CD14-positive monocyte (primary cell): Measurements from ENCODE around the gene ASMTL. TPM values are rescaled to one million over a fixed set of nuclear protein-coding genes. Genes with fewer than 3 reads are reported as not detected.
A peak's percentile ranks its signal among the peaks of the same experiment; 100 is the strongest.

ENCODE experiments used
- DNase-seq, 3 donors: peaks; one replicate each; pipeline ENCODE4 v3.0.0-alpha.2; 2011 to 2022
- H2AFZ ChIP-seq: 2 replicates; pipeline ENCODE4 v1.6.0; 2012; ENCODE audit warnings: mild to moderate bottlenecking, low read depth, low read length, inconsistent platforms; ENCODE audit not compliant: insufficient read depth, poor library complexity, severe bottlenecking
- H3K27ac ChIP-seq, 2 donors: 1 replicate in 1 of 2; 2 replicates in 1 of 2; pipeline ENCODE4 v1.5.1; 2012 to 2013; ENCODE audit warnings: low read length in 2 of 2, control low read depth in 1 of 2, inconsistent platforms in 1 of 2, low read depth in 1 of 2, mild to moderate bottlenecking in 1 of 2
- H3K27me3 ChIP-seq, 2 donors: one replicate each; pipeline versions ENCODE4 v1.6.0 to v1.6.1; 2011 to 2013; ENCODE audit warnings: low read length in 2 of 2; ENCODE audit not compliant: control insufficient read depth in 2 of 2, insufficient read depth in 2 of 2
- H3K36me3 ChIP-seq, 2 donors: replicated peaks in 1 of 2; 1 replicate in 1 of 2; 2 replicates in 1 of 2; pipeline versions ENCODE4 v1.5.1 to v1.6.1; 2012 to 2013; ENCODE audit warnings: low read length in 2 of 2, control low read depth in 1 of 2, inconsistent platforms in 1 of 2, mild to moderate bottlenecking in 1 of 2; ENCODE audit not compliant: insufficient read depth in 2 of 2, control insufficient read depth in 1 of 2
- H3K4me1 ChIP-seq, 2 donors: 1 replicate in 1 of 2; 2 replicates in 1 of 2; pipeline versions ENCODE4 v1.5.1 to v1.6.1; 2012 to 2013; ENCODE audit warnings: low read length in 2 of 2, control low read depth in 1 of 2, inconsistent platforms in 1 of 2, mild to moderate bottlenecking in 1 of 2, moderate library complexity in 1 of 2; ENCODE audit not compliant: insufficient read depth in 2 of 2, control insufficient read depth in 1 of 2
- H3K4me2 ChIP-seq: replicated peaks from 2 replicates; pipeline ENCODE3; 2012; ENCODE audit warnings: low read length, moderate library complexity, mild to moderate bottlenecking; ENCODE audit not compliant: poor library complexity, severe bottlenecking; ENCODE audit errors: extremely low read depth
- H3K4me3 ChIP-seq, 3 experiments: fragments of 200-600 bp in 1 of 3; sonication (generic) in 1 of 3; replicated peaks in 1 of 3; 1 replicate in 2 of 3; 2 replicates in 1 of 3; pipeline ENCODE4 v1.5.1; 2011 to 2013; ENCODE audit warnings: low read length in 3 of 3, mild to moderate bottlenecking in 3 of 3, control low read depth in 2 of 3, low read depth in 2 of 3, inconsistent platforms in 1 of 3, moderate library complexity in 1 of 3
- H3K79me2 ChIP-seq: 2 replicates; pipeline ENCODE4 v1.6.0; 2012; ENCODE audit warnings: mild to moderate bottlenecking, control low read depth, inconsistent platforms, low read length, moderate library complexity; ENCODE audit not compliant: insufficient read depth
- H3K9ac ChIP-seq: 2 replicates; pipeline ENCODE4 v1.6.0; 2017; ENCODE audit warnings: low read length, mild to moderate bottlenecking; ENCODE audit not compliant: insufficient read depth, poor library complexity, severe bottlenecking
- H3K9me3 ChIP-seq, 2 donors: replicated peaks in 1 of 2; 1 replicate in 1 of 2; 2 replicates in 1 of 2; pipeline versions ENCODE4 v1.5.1 to v1.6.1; 2012 to 2013; ENCODE audit warnings: low read length in 2 of 2, control low read depth in 1 of 2; ENCODE audit not compliant: control insufficient read depth in 1 of 2, insufficient read depth in 1 of 2
- H4K20me1 ChIP-seq: 2 replicates; pipeline ENCODE4 v1.6.0; 2012; ENCODE audit warnings: mild to moderate bottlenecking, low read length, control low read depth, moderate library complexity; ENCODE audit not compliant: insufficient read depth
- H3K27ac Mint-ChIP-seq, 7 donors: one replicate each; pipeline ENCODE4 v1.8.0; 2020; ENCODE audit warnings: mild to moderate bottlenecking in 7 of 7, mixed read lengths in 7 of 7, moderate library complexity in 6 of 7, inconsistent platforms in 2 of 7
- H3K27me3 Mint-ChIP-seq, 3 donors: one replicate each; pipeline ENCODE4 v1.8.0; 2021 to 2022; ENCODE audit warnings: low read depth in 3 of 3, mild to moderate bottlenecking in 3 of 3, mixed read lengths in 3 of 3, moderate library complexity in 3 of 3, inconsistent platforms in 1 of 3
- H3K36me3 Mint-ChIP-seq, 2 donors: one replicate each; pipeline ENCODE4 v1.8.0; 2020; ENCODE audit warnings: mixed read lengths in 2 of 2, inconsistent platforms in 1 of 2, mild to moderate bottlenecking in 1 of 2
- H3K4me1 Mint-ChIP-seq: one replicate; pipeline ENCODE4 v1.8.0; 2020; ENCODE audit warnings: mild to moderate bottlenecking, mixed read lengths
- H3K4me3 Mint-ChIP-seq, 2 donors: one replicate each; pipeline ENCODE4 v1.8.0; 2020; ENCODE audit warnings: mild to moderate bottlenecking in 2 of 2, mixed read lengths in 2 of 2, moderate library complexity in 1 of 2
- H3K9me3 Mint-ChIP-seq, 7 donors: one replicate each; pipeline ENCODE4 v1.8.0; 2020 to 2022; ENCODE audit warnings: mixed read lengths in 7 of 7, mild to moderate bottlenecking in 6 of 7, moderate library complexity in 6 of 7, inconsistent platforms in 2 of 7
- CTCF ChIP-seq: fragments of 200-600 bp; IDR thresholded peaks from one replicate; pipeline ENCODE4 v1.8.0; 2022; ENCODE audit warnings: antibody characterized with exemption, mild to moderate bottlenecking
- WGBS: methylation state at CpG from one replicate; pipeline ENCODE4 v1.1.5; 2013; ENCODE audit warnings: missing lambda C conversion rate; ENCODE audit not compliant: insufficient coverage; 5-methylcytosine and 5-hydroxymethylcytosine counted together
- intact Hi-C, 2 donors: fragments of 100-400 bp; cut with micrococcal nuclease; formaldehyde crosslinking; loops; one replicate each; pipeline versions ENCODE4 v1.15.0 to v1.15.1; 2023
- polyA plus RNA-seq, 3 donors: library from polyadenylated mRNA; depleted of rRNA in 1 of 3; unstranded in 2 of 3; stranded (reverse) in 1 of 3; fragments of 300-500 nt in 2 of 3; fragments of >200 nt in 1 of 3; fragmentation: Illumina TruSeq in 2 of 3; gene quantifications; 1 replicate in 2 of 3; 2 replicates in 1 of 3; pipeline ENCODE4 v1.2.3, GENCODE V29; 2012 to 2021

The ASMTL gene
- polyA plus RNA-seq, 3 donors: 19.0 to 31.5 (median 31.0) TPM

- H3K4me3 Mint-ChIP-seq: no peak overlapping the region
- peaks cover 0 to 2% (median 1%) of the 10 kb centered on the region in 3 donors for H3K27me3 Mint-ChIP-seq
- H3K4me1 Mint-ChIP-seq: peaks cover 40% of the 10 kb centered on the region
- WGBS: 100% methylated on average over 2 of the region's 2 CpGs
- peaks cover 2 to 10% of the 10 kb centered on the region in 2 donors for H3K36me3 ChIP-seq
- TF ChIP-seq CTCF: no peak
- peaks cover 18 to 27% of the 10 kb centered on the region in 2 donors for H3K4me1 ChIP-seq
- H3K9ac ChIP-seq: no peak overlapping the region
- H3K27me3 ChIP-seq: no peaks in the 10 kb centered on the region
- H3K27ac ChIP-seq: no peak overlapping the region
- no peak overlapping the region for H2AFZ ChIP-seq
- no peak overlapping the region for H3K4me2 ChIP-seq
- peaks cover 40 to 50% of the 10 kb centered on the region in 2 donors for H3K36me3 Mint-ChIP-seq
- peaks cover 49% of the 10 kb centered on the region for H4K20me1 ChIP-seq
- no peak overlapping the region for H3K4me3 ChIP-seq
- intact Hi-C loops: no loop called here
- DNase-seq: no peak
- H3K79me2 ChIP-seq: peaks cover 85% of the 10 kb centered on the region
- H3K9me3 Mint-ChIP-seq: peaks cover 0 to 27% (median 0%) of the 10 kb centered on the region in 7 donors
- no peak overlapping the region for H3K27ac Mint-ChIP-seq
- H3K9me3 ChIP-seq: no peaks in the 10 kb centered on the region
Observed at GRCh38 chrX:1472975-1473374, 20.3 kb upstream of the ASMTL start.

GRCh38 chrX:1468250-1468772 is 15.6 kb upstream of the ASMTL start:
- TF ChIP-seq CTCF: no peak
- Mint-ChIP-seq H3K4me3 (peak overlapping the region in 1 of 2 donors; percentile 34), H3K9me3 (peaks cover 0 to 15% (median 0%) of the 10 kb centered on the region in 7 donors), H3K27me3 (peaks cover 0 to 1% (median 0%) of the 10 kb centered on the region in 3 donors), H3K27ac (peak overlapping the region; percentile 18 to 92 (median 68)), H3K4me1 (peaks cover 53% of the 10 kb centered on the region), H3K36me3 (peaks cover 37 to 49% of the 10 kb centered on the region in 2 donors)
- Histone ChIP-seq H3K36me3 (peaks cover 30 to 34% of the 10 kb centered on the region in 2 donors), H3K27me3 (no peaks in the 10 kb centered on the region), H2AFZ (no peak overlapping the region), H3K79me2 (peaks cover 76% of the 10 kb centered on the region), H3K4me1 (peaks cover 33 to 40% of the 10 kb centered on the region in 2 donors), H3K4me3 (no peak overlapping the region), H3K9me3 (no peaks in the 10 kb centered on the region), H3K9ac (no peak overlapping the region), H3K4me2 (peak overlapping the region; percentile 26), H4K20me1 (peaks cover 52% of the 10 kb centered on the region), H3K27ac (peak overlapping the region; percentile 43 to 72)
- intact Hi-C loops: loop anchor here (5.0 kb wide), 2 partner anchors 34 to 69 kb away; partner anchors contain the start of gene P2RY8 (in 2 of the 2)
- DNase-seq: peak; percentile 48 to 83 (median 69)
- WGBS: 4% methylated on average over 18 of the region's 20 CpGs
